B cell (primary cell): ENCODE measurements around the gene RIPOR1. TPM values are rescaled to one million over a fixed set of nuclear protein-coding genes. Genes with fewer than 3 reads are reported as not detected.

Experiments
- ATAC-seq: fragments of 200-7000 bp; cut with Tn5 transposase; one replicate; pipeline ENCODE4 v1.10.0; 2021; ENCODE audit warnings: low read depth, mild to moderate bottlenecking, moderate number of reproducible peaks, moderate library complexity
- CTCF ChIA-PET: fragments of 350-600 bp; sonication (Branson Sonifier 250); formaldehyde crosslinking; loops from one replicate; lab custom pipeline; 2021; ENCODE audit warnings: antibody characterized with exemption, inconsistent platforms; lab: Charles Lee
- POLR2A ChIA-PET: fragments of 350-600 bp; sonication (Branson Sonifier 250); formaldehyde crosslinking; loops from one replicate; lab custom pipeline; 2021; ENCODE audit warnings: antibody characterized with exemption; lab: Charles Lee
- DNase-seq: peaks from one replicate; pipeline ENCODE4 v3.0.0; 2013
- H2AFZ ChIP-seq: 2 replicates; pipeline ENCODE4 v1.6.1; 2012; ENCODE audit warnings: mild to moderate bottlenecking, low read depth, low read length; ENCODE audit not compliant: insufficient read depth, poor library complexity, severe bottlenecking
- H3K27ac ChIP-seq, 2 donors: 1 replicate in 1 of 2; 2 replicates in 1 of 2; pipeline ENCODE4 v1.5.1; 2012 to 2013; ENCODE audit warnings: low read length in 2 of 2, mild to moderate bottlenecking in 2 of 2, moderate library complexity in 1 of 2
- H3K27me3 ChIP-seq, 4 experiments: fragments of 200-600 bp in 1 of 4; sonication (generic) in 1 of 4; replicated peaks in 1 of 4; 1 replicate in 2 of 4; 2 replicates in 2 of 4; pipeline versions ENCODE4 v1.6.1 to v1.7.0; 2013 to 2016; ENCODE audit warnings: low read length in 3 of 4, mild to moderate bottlenecking in 2 of 4, mixed read lengths in 1 of 4, moderate library complexity in 1 of 4; ENCODE audit not compliant: insufficient read depth in 4 of 4, control insufficient read depth in 3 of 4; ENCODE audit errors: control extremely low read depth in 1 of 4
- H3K36me3 ChIP-seq, 2 experiments: replicated peaks in 1 of 2; 1 replicate in 1 of 2; 2 replicates in 1 of 2; pipeline versions ENCODE4 v1.6.1 to v1.7.1; 2013; ENCODE audit warnings: low read length in 1 of 2; ENCODE audit not compliant: insufficient read depth in 2 of 2, control insufficient read depth in 1 of 2; ENCODE audit errors: control extremely low read depth in 1 of 2, extremely low read depth in 1 of 2
- H3K4me1 ChIP-seq, 2 donors: fragments of 200-600 bp in 1 of 2; sonication (generic) in 1 of 2; 1 replicate in 1 of 2; 2 replicates in 1 of 2; pipeline versions ENCODE4 v1.5.1 to v1.6.1; 2013 to 2017; ENCODE audit warnings: low read length in 2 of 2; ENCODE audit not compliant: control insufficient read depth in 2 of 2, insufficient read depth in 2 of 2
- H3K4me2 ChIP-seq: replicated peaks from 2 replicates; pipeline ENCODE3; 2012; ENCODE audit warnings: mild to moderate bottlenecking, low read depth, low read length; ENCODE audit not compliant: poor library complexity, severe bottlenecking
- H3K4me3 ChIP-seq, 5 experiments: fragments of 200-600 bp in 1 of 5; sonication (generic) in 1 of 5; 1 replicate in 3 of 5; 2 replicates in 2 of 5; pipeline versions ENCODE4 v1.5.1 to v1.7.0; 2011 to 2016; ENCODE audit warnings: low read length in 4 of 5, mild to moderate bottlenecking in 4 of 5, low read depth in 2 of 5, control low read depth in 1 of 5, moderate library complexity in 1 of 5; ENCODE audit not compliant: insufficient read depth in 1 of 5; ENCODE audit errors: control extremely low read depth in 1 of 5, extremely low read depth in 1 of 5
- H3K79me2 ChIP-seq: fragments of 200-600 bp; sonication (generic); one replicate; pipeline ENCODE4 v1.6.0; 2016; ENCODE audit warnings: low read length; ENCODE audit not compliant: control insufficient read depth, insufficient read depth
- H3K9ac ChIP-seq: fragments of 200-600 bp; sonication (generic); 2 replicates; pipeline ENCODE4 v1.6.1; 2017; ENCODE audit warnings: mild to moderate bottlenecking, low read length, moderate library complexity
- H3K9me3 ChIP-seq, 3 donors: one replicate each; pipeline versions ENCODE4 v1.6.1 to v1.7.1; 2013; ENCODE audit warnings: low read length in 2 of 3; ENCODE audit not compliant: control insufficient read depth in 2 of 3, insufficient read depth in 1 of 3; ENCODE audit errors: control extremely low read depth in 1 of 3
- H4K20me1 ChIP-seq: 2 replicates; pipeline ENCODE4 v1.6.0; 2012; ENCODE audit warnings: mild to moderate bottlenecking, low read length; ENCODE audit not compliant: insufficient read depth, control insufficient read depth, poor library complexity, severe bottlenecking
- H3K27ac Mint-ChIP-seq: one replicate; pipeline ENCODE4 v1.8.0; 2021; ENCODE audit warnings: mixed read lengths
- H3K27me3 Mint-ChIP-seq: one replicate; pipeline ENCODE4 v1.8.0; 2021; ENCODE audit warnings: mixed read lengths
- H3K4me1 Mint-ChIP-seq: one replicate; pipeline ENCODE4 v1.8.0; 2021; ENCODE audit warnings: mixed read lengths
- H3K4me3 Mint-ChIP-seq: one replicate; pipeline ENCODE4 v1.8.0; 2021; ENCODE audit warnings: mixed read lengths
- H3K9me3 Mint-ChIP-seq: one replicate; pipeline ENCODE4 v1.8.0; 2022; ENCODE audit warnings: mixed read lengths; ENCODE audit not compliant: insufficient read depth
- EZH2 ChIP-seq: IDR thresholded peaks from 2 replicates; pipeline ENCODE4 v1.6.1; 2012; ENCODE audit warnings: borderline replicate concordance, low read depth, mild to moderate bottlenecking, moderate library complexity, low read length; ENCODE audit not compliant: insufficient read depth, poor library complexity, severe bottlenecking
- WGBS: methylation state at CpG from one replicate; pipeline ENCODE4 v1.1.5; 2013; ENCODE audit warnings: missing lambda C conversion rate; ENCODE audit not compliant: insufficient coverage; 5-methylcytosine and 5-hydroxymethylcytosine counted together
- intact Hi-C: fragments of 100-400 bp; cut with micrococcal nuclease; formaldehyde crosslinking; loops from one replicate; pipeline ENCODE4 v1.10.0; 2022
- polyA plus RNA-seq: library from polyadenylated mRNA; depleted of rRNA; stranded (reverse); fragments of >200 nt; gene quantifications from 2 replicates; pipeline ENCODE4 v1.2.3, GENCODE V29; 2012
- total RNA-seq, 2 donors: library from RNA; stranded (reverse); fragments of 120-200 nt in 1 of 2; gene quantifications; 1 replicate in 1 of 2; 2 replicates in 1 of 2; pipeline versions ENCODE4 v1.2.3 to v1.2.4, GENCODE V29; 2013 to 2022
- TF ChIP-seq, protein P1 (sequence below): fragments of 200-600 bp; IDR thresholded peaks from one replicate; pipeline ENCODE4 v1.8.0; 2022; ENCODE audit warnings: antibody characterized with exemption, mild to moderate bottlenecking

The RIPOR1 gene
- total and polyA plus RNA-seq, 2 donors (not counting 1 experiment from before 2014, with no cell fraction given): 124 to 363 TPM

- WGBS: 89% methylated on average over 1 of the region's 1 CpG
- Histone ChIP-seq H2AFZ (no peak overlapping the region), H3K79me2 (peaks cover 36% of the 10 kb centered on the region), H3K4me3 (no peak overlapping the region), H3K9me3 (no peaks in the 10 kb centered on the region), H3K36me3 (peaks cover 3 to 68% of the 10 kb centered on the region in 2 experiments), H3K27ac (no peak overlapping the region), H3K9ac (no peak overlapping the region), H3K4me2 (no peak overlapping the region), H4K20me1 (peaks cover 79% of the 10 kb centered on the region), H3K4me1 (peaks cover 62 to 78% of the 10 kb centered on the region in 2 donors), H3K27me3 (no peaks in the 10 kb centered on the region)
- Mint-ChIP-seq H3K27ac (peak overlapping the region; percentile 80), H3K4me3 (peak overlapping the region; percentile 50), H3K9me3 (no peaks in the 10 kb centered on the region), H3K27me3 (no peaks in the 10 kb centered on the region), H3K4me1 (peaks cover 75% of the 10 kb centered on the region)
- CTCF ChIA-PET: interaction anchor here (0.8 to 6.7 kb wide), 5 partner anchors 8 to 127 kb away, joined by 3 to 97 read pairs (median 4); no protein-coding TSS in a partner anchor
- POLR2A ChIA-PET: interaction anchor here (0.6 to 6.3 kb wide), 4 partner anchors 14 to 125 kb away, joined by 3 to 76 read pairs (median 6); partner anchors contain the start of gene RIPOR1
- DNase-seq (peak; percentile 17), ATAC-seq (no peak)
- intact Hi-C loops: loop anchor here (10.0 kb wide), 1 partner anchor 544 kb away; the partner anchor contains the start of gene NFATC3
- TF ChIP-seq, protein P1, sequence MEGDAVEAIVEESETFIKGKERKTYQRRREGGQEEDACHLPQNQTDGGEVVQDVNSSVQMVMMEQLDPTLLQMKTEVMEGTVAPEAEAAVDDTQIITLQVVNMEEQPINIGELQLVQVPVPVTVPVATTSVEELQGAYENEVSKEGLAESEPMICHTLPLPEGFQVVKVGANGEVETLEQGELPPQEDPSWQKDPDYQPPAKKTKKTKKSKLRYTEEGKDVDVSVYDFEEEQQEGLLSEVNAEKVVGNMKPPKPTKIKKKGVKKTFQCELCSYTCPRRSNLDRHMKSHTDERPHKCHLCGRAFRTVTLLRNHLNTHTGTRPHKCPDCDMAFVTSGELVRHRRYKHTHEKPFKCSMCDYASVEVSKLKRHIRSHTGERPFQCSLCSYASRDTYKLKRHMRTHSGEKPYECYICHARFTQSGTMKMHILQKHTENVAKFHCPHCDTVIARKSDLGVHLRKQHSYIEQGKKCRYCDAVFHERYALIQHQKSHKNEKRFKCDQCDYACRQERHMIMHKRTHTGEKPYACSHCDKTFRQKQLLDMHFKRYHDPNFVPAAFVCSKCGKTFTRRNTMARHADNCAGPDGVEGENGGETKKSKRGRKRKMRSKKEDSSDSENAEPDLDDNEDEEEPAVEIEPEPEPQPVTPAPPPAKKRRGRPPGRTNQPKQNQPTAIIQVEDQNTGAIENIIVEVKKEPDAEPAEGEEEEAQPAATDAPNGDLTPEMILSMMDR: no peak
- TF ChIP-seq EZH2: no peak
Observed at GRCh38 chr16:67540756-67541155, 12.1 kb downstream of the RIPOR1 start.
